ENCODE data around the gene GALNT16. TPM values are rescaled to one million over a fixed set of nuclear protein-coding genes. Genes with fewer than 3 reads are reported as not detected.

Gene GALNT16
- total RNA-seq, 4 donors from 2014 or later = 2.5 to 11.3 (median 2.8) TPM

- intact Hi-C loops (cut with DNase I; ENCODE audit: low total_unique reads) = no loop called here
These were observed 22.5 kb downstream of the GALNT16 start for GRCh38 chr14:69282448-69282847.

GRCh38 chr14:69284170-69284569 is 24.2 kb downstream of the GALNT16 start:
- in situ Hi-C loops (cut with MboI; ENCODE audit: low pct_ligation_motif_present in 1 of 4, low pct_unique_long_range_greater_than_20kb in 1 of 4, low sequenced_read_pairs in 3 of 4) = no loop called here
- no peaks in the 10 kb centered on the region for H3K4me1 ChIP-seq
- no peaks in the 10 kb centered on the region for H3K9me3 ChIP-seq
- H3K27me3 ChIP-seq = no peaks in the 10 kb centered on the region
- H3K36me3 ChIP-seq = no peaks in the 10 kb centered on the region
- 70% methylated on average over 9 of the region's 9 CpGs; no CpG with 5 or more reads in 1 of the 2 donors for WGBS, 2 donors (ENCODE audit: low coverage in 1 of 2)
- no peak overlapping the region for H3K27ac ChIP-seq
- DNase-seq = no peak
- no peak overlapping the region for H3K4me3 ChIP-seq
- TF ChIP-seq EP300 (IDR thresholded peaks at IDR 0.05; ENCODE audit: low read depth) (no peak), POLR2A (IDR thresholded peaks at IDR 0.05) (no peak), CTCF (IDR thresholded peaks at IDR 0.05) (no peak), POLR2AphosphoS5 (IDR thresholded peaks at IDR 0.05) (no peak)
- intact Hi-C loops (cut with DNase I; ENCODE audit: low total_unique reads) = no loop called here

More at GRCh38 chr14:69282448-69282847, 22.5 kb downstream of the GALNT16 start:
- no peak for TF ChIP-seq CTCF (IDR thresholded peaks at IDR 0.05)
- TF ChIP-seq POLR2AphosphoS5 (IDR thresholded peaks at IDR 0.05) = no peak
- no peak for TF ChIP-seq EP300 (IDR thresholded peaks at IDR 0.05; ENCODE audit: low read depth)
- TF ChIP-seq POLR2A (IDR thresholded peaks at IDR 0.05) = no peak
- WGBS, 2 donors (ENCODE audit: low coverage in 1 of 2) = 89 to 93% methylated on average over 2 to 6 of the region's 6 CpGs
- no peak for DNase-seq
- in situ Hi-C loops (cut with MboI; ENCODE audit: low pct_ligation_motif_present in 1 of 4, low pct_unique_long_range_greater_than_20kb in 1 of 4, low sequenced_read_pairs in 3 of 4) = no loop called here
- no peaks in the 10 kb centered on the region for H3K4me1 ChIP-seq
- no peaks in the 10 kb centered on the region for H3K9me3 ChIP-seq
- H3K27ac ChIP-seq = no peak overlapping the region
- H3K4me3 ChIP-seq = no peak overlapping the region
- H3K27me3 ChIP-seq = no peaks in the 10 kb centered on the region
- H3K36me3 ChIP-seq = no peaks in the 10 kb centered on the region

- no peaks in the 10 kb centered on the region for H3K36me3 ChIP-seq
- TF ChIP-seq CTCF (IDR thresholded peaks at IDR 0.05) (no peak), POLR2AphosphoS5 (IDR thresholded peaks at IDR 0.05) (no peak), EP300 (IDR thresholded peaks at IDR 0.05; ENCODE audit: low read depth) (no peak), POLR2A (IDR thresholded peaks at IDR 0.05) (no peak)
- H3K27me3 ChIP-seq = no peaks in the 10 kb centered on the region
- no peak overlapping the region for H3K27ac ChIP-seq
- intact Hi-C loops (cut with DNase I; ENCODE audit: low total_unique reads) = no loop called here
- WGBS, 2 donors (ENCODE audit: low coverage in 1 of 2) = 73 to 84% methylated on average over 3 to 7 of the region's 7 CpGs
- H3K4me3 ChIP-seq = no peak overlapping the region
- DNase-seq = no peak
- in situ Hi-C loops (cut with MboI; ENCODE audit: low pct_ligation_motif_present in 1 of 4, low pct_unique_long_range_greater_than_20kb in 1 of 4, low sequenced_read_pairs in 3 of 4) = no loop called here
- no peaks in the 10 kb centered on the region for H3K4me1 ChIP-seq
- H3K9me3 ChIP-seq = no peaks in the 10 kb centered on the region
These were observed 25.8 kb downstream of the GALNT16 start for GRCh38 chr14:69285661-69286255.

- Histone ChIP-seq H3K9me3 (no peaks in the 10 kb centered on the region), H3K4me1 (no peaks in the 10 kb centered on the region), H3K36me3 (no peaks in the 10 kb centered on the region), H3K27ac (peak overlapping the region; percentile 30 to 44 (median 36)), H3K27me3 (no peaks in the 10 kb centered on the region), H3K4me3 (no peak overlapping the region)
- in situ Hi-C loops (cut with MboI; ENCODE audit: low pct_ligation_motif_present in 1 of 4, low pct_unique_long_range_greater_than_20kb in 1 of 4, low sequenced_read_pairs in 3 of 4) = no loop called here
- intact Hi-C loops (cut with DNase I; ENCODE audit: low total_unique reads) = no loop called here
- 63% methylated on average over 9 of the region's 9 CpGs; no CpG with 5 or more reads in 1 of the 2 donors for WGBS, 2 donors (ENCODE audit: low coverage in 1 of 2)
- no peak for TF ChIP-seq EP300 (IDR thresholded peaks at IDR 0.05; ENCODE audit: low read depth)
- no peak for TF ChIP-seq POLR2A (IDR thresholded peaks at IDR 0.05)
- no peak for TF ChIP-seq POLR2AphosphoS5 (IDR thresholded peaks at IDR 0.05)
- no peak for TF ChIP-seq CTCF (IDR thresholded peaks at IDR 0.05)
- no peak for DNase-seq
These were observed 27.4 kb downstream of the GALNT16 start for GRCh38 chr14:69287098-69288010.

Measured in transverse colon (tissue), 4 donors.